Superior temporal gyrus (tissue), 1 donor: Measurements from ENCODE around the gene CPM.

Experiments used
- DNase-seq: peaks from one replicate; pipeline ENCODE4 v3.0.0-alpha.2; 2016; ENCODE audit errors: extremely low spot score

The CPM gene

GRCh38 chr12:68904351-68904962 lies 28.5 kb downstream of the CPM start:
- DNase-seq: no peak

DNA sequence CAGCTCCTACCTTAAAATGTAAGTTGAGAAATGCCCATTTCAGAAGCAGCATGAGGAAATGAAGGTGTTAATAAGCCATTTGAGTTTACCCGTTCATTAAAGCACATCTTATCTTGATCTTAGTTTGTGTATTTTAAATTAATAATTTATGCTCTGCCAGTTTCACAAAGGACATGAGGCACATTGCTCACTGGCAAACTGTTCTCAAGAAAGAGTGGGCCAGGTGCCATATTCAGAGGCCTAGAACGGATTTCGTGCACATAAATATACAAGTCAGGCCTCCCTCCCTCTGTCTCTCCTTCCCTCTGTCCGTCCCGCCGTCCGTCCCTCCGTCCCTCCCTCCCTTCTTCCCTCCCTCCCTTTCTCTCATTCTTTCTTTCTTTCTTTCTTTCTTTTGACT lies 29.5 kb downstream of the CPM start:
- no peak for DNase-seq

DNA sequence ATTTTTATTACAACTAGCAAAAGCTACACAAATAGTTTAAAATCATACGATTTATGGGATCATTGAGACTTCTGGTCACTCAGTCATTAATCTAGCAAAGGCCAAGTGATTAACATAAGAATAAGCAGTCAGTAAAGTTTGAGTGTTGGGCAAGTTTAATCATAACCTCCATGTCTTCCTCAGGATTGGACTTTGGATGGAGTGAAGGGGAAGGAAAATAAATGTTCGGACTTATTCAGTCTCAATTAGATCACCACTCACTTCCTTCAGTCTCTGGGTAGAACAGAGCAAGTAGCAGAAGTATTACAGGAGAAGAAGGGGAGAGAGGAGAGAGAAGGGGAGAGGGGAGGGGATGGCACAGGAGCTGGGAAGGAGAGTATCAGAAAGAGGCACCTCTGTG lies 31.4 kb downstream of the CPM start:
- DNase-seq: no peak

DNA sequence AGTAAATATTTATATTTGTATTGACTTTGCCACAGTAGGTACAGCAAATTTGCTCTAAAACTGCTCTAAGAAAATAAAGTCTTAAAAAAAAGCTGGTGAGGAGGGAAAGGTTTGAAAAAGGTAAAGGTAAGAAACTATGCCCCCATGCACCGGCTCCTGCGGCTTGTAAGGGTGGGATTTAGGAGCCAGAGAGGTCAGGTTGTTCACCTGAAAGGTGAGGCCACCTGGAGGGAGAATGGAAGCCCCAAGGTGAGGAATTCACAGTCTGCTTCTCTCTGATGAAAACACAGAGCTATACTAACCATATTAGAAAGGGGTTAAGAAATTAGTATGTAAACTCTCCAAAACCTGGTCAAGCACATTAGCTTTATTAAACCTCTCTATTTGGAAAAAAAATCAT lies 31.8 kb downstream of the CPM start:
- DNase-seq: no peak

DNA sequence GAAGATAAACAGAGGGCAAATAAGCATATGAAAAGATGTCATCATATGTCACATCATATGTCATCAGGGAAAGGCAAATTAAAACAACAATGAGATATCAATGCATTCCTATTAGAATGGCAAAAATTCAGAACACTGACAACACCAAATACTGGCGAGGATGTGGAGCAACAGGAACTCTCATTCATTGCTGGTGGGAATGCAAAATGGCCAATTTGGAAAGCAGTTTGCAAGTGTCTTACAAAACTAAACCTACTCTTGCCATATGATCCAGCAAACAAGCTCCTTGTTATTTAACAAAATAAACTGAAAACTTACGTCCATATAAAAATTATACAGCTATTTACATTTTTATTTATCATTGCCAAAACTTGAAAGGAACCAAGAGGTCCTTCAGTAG lies 32.7 kb downstream of the CPM start:
- no peak for DNase-seq

GRCh38 chr12:68899251-68899771 lies 33.7 kb downstream of the CPM start:
- no peak for DNase-seq

- DNase-seq: no peak
These were observed 36.0 kb downstream of the CPM start for GRCh38 chr12:68896881-68897540.

GRCh38 chr12:68894276-68894855 lies 38.6 kb downstream of the CPM start:
- no peak for DNase-seq

DNA sequence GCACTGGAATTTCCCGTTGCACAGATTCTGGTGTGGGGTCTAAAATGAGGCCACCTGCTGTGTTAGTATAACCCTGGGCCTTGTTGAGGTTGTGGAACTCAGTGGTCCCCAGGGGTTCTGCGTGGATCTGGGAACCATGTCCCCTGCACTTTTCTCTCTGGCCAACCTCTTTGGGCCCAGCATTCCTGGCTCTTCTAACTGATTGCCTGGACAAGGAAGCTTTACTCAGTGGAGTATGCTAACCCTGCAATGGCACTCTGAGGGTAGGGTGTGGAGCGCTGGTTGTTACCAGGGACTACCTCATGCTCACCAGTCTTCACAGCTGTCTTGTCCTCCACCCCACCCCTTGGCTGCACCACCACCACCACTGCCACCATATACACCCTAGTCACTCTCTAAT lies 39.2 kb downstream of the CPM start:
- DNase-seq: no peak

DNA sequence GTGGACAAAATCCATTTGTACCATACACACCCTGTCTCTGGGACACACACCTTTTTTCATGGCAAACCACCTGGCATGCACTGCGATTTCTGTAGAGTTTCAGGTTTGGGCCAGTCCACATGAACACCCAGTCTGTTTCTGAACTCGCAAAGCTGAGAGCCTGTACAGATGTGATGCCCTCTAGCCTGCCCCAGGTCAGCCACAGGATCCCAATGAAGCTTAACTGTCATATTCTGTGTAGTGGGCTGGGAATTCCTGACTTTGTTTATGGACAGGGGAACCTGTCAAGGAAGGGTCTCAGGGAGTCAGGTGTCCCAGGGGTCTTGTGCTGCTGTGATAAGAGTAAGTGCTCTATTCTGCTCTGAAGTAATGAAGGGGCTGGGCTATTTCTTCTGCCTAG lies 39.8 kb downstream of the CPM start:
- no peak for DNase-seq

GRCh38 chr12:68891141-68891540 lies 41.8 kb downstream of the CPM start:
- DNase-seq: no peak

DNA sequence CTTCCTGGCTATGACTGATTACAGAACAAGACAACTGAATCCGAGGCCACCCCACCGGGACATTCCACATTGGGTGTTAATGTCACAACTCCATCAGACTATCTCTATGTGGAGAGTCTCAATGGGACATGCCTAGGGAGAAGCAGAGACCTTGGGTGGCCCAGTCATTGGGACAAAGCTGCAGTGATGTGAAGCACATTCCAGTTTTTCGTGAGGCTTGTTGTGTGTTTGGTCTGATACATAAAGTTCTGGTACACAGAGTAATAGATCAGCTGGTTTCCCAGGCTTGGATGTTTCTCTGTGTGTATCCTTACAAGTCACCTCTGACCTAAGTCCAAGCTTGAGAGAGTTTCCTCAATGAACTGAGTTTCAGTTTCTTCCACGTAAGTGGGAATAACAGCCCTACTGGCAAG lies 42.3 kb downstream of the CPM start:
- DNase-seq: no peak

GRCh38 chr12:68888243-68888642 lies 44.7 kb downstream of the CPM start:
- no peak for DNase-seq

GRCh38 chr12:68887641-68888040 lies 45.3 kb downstream of the CPM start:
- no peak for DNase-seq

DNA sequence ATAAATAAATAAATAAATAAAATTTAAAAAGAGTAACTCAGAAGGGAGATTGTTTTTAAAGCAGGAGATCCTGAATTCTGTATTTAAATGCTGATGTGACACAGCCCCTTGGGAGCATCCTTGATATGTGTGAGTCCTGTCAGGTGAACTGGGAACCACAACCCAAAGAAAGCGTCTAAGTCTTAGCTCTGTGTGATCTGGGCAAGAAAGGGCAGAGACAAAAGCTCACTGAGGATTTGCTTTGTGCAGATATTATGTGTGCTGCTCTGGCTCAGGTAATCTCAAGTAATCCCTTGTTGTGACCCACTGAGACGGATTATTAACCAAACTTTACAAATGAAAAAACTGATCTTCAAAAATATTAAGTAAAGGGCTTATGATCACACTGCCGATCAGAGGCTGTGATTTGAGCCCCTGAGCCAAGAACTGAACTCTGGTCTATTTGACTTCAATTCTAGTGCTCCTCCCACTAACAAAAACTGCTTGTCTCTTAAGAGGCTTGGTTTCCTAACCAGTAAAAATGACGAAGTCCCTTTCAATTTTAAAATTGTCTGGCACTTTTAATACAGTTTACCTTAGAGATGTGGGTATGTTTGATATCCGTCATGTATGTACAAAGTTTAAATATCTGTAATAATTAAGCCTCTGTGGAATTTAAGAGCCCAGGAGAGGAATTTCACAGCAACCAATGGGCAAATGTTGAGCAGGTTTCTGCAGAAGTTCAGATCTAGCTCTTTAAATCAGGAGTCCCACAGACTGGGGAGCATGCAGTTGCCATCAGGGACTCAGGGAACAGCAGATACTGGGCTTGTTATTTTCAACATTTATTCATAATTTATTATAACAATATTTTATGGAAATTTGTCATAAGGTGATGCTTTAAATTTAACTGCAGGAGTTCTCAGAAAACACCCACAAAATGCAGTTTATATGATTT lies 46.1 kb downstream of the CPM start:
- no peak for DNase-seq

- DNase-seq: no peak
These were observed 47.6 kb downstream of the CPM start for GRCh38 chr12:68885381-68885780.

GRCh38 chr12:68884251-68884650 lies 48.7 kb downstream of the CPM start:
- no peak for DNase-seq

- DNase-seq: no peak
These were observed 49.8 kb downstream of the CPM start for GRCh38 chr12:68883151-68883550.

GRCh38 chr12:68882251-68882964 lies 50.6 kb downstream of the CPM start:
- no peak for DNase-seq

GRCh38 chr12:68880660-68881325 lies 52.2 kb downstream of the CPM start:
- DNase-seq: peak; percentile 61

- DNase-seq: no peak
These were observed 54.1 kb downstream of the CPM start for GRCh38 chr12:68878846-68879245.
